Muscle layer of colon (tissue), 2 donors: ENCODE results near the gene CREB3.

Experiments used
- H3K27ac ChIP-seq: one replicate; pipeline ENCODE4 v1.7.0; 2013; ENCODE audit warnings: low read depth, mild to moderate bottlenecking, low read length, moderate library complexity
- H3K27me3 ChIP-seq, 2 donors: one replicate each; pipeline ENCODE4 v1.7.0; 2013; ENCODE audit warnings: low read length in 2 of 2, mild to moderate bottlenecking in 2 of 2; ENCODE audit not compliant: insufficient read depth in 2 of 2, control insufficient read depth in 1 of 2
- H3K36me3 ChIP-seq: one replicate; pipeline ENCODE4 v1.7.0; 2013; ENCODE audit warnings: mild to moderate bottlenecking, low read length; ENCODE audit not compliant: insufficient read depth
- H3K4me1 ChIP-seq: one replicate; pipeline ENCODE4 v1.7.0; 2013; ENCODE audit warnings: mild to moderate bottlenecking, low read length; ENCODE audit not compliant: insufficient read depth
- H3K4me3 ChIP-seq, 2 donors: one replicate each; pipeline ENCODE4 v1.7.0; 2013; ENCODE audit warnings: low read length in 2 of 2, low read depth in 1 of 2, mild to moderate bottlenecking in 1 of 2, moderate library complexity in 1 of 2
- H3K9ac ChIP-seq: one replicate; pipeline ENCODE4 v1.7.0; 2013; ENCODE audit warnings: low read length
- H3K9me3 ChIP-seq: one replicate; pipeline ENCODE4 v1.7.0; 2013; ENCODE audit warnings: mild to moderate bottlenecking, low read length
- donor health status: abdominal sarcoma.
- donor health status: Adenocarcinoma of cecum.

The CREB3 gene

DNA sequence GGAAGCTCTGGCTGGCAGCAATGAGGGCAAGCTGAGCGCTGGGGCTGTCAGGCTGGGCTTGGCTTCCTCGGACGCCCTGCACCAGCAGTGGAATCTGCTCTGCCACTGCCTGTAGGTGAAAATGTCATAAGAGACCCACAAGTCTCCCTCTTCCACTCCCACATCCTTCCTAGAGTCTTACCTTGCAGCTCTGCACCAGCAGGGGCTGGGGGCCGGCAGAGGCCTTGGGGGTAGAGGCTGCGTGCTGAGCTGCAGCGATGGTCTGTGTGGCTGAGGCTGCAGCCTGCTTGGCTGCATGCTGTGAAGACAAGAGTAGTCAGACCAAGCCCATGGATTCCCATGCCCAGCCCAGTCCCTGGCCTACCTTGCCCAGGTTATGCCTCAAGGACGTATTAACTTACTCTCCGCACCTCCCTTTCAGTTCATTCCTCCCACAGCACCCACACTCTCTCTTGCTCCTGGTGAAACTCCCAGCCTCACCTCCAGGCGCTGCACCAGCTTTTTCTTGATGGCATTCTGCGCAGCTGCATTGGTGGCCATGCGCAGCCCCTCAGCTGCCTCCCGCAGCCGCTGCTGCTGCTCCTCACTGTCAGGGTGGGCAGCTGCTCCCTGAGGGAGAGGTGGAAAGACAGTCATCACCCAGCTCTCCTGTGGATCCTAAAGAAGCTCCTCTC is 17.8 kb upstream of the CREB3 start:
- H3K4me3 ChIP-seq: no peak overlapping the region
- H3K4me1 ChIP-seq: no peaks in the 10 kb centered on the region
- H3K9ac ChIP-seq: no peak overlapping the region
- H3K27me3 ChIP-seq: no peaks in the 10 kb centered on the region
- no peak overlapping the region for H3K27ac ChIP-seq
- no peaks in the 10 kb centered on the region for H3K9me3 ChIP-seq
- H3K36me3 ChIP-seq: peaks cover 94% of the 10 kb centered on the region

DNA sequence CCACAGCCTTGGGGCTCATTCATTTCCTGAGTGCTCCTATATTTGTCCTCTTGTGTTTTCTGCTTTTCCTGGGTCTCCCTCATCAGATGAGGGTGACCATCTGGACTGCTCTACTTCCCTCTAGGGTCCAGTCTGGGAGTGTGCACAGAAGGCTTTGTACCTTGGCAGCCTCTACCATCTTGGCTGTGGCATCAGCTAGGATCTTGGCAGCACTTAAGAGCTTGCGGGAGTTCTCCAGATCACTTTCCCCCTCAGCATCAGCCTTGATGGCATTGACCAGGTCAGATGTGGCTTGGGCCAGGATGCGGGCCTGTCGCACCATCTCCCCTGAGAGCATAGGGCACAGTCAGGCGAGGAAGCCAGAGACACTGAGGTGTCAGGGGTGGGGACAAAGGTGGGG is 16.2 kb upstream of the CREB3 start:
- no peaks in the 10 kb centered on the region for H3K27me3 ChIP-seq
- no peak overlapping the region for H3K4me3 ChIP-seq
- peaks cover 99% of the 10 kb centered on the region for H3K36me3 ChIP-seq
- no peaks in the 10 kb centered on the region for H3K4me1 ChIP-seq
- no peaks in the 10 kb centered on the region for H3K9me3 ChIP-seq
- no peak overlapping the region for H3K9ac ChIP-seq
- no peak overlapping the region for H3K27ac ChIP-seq

DNA sequence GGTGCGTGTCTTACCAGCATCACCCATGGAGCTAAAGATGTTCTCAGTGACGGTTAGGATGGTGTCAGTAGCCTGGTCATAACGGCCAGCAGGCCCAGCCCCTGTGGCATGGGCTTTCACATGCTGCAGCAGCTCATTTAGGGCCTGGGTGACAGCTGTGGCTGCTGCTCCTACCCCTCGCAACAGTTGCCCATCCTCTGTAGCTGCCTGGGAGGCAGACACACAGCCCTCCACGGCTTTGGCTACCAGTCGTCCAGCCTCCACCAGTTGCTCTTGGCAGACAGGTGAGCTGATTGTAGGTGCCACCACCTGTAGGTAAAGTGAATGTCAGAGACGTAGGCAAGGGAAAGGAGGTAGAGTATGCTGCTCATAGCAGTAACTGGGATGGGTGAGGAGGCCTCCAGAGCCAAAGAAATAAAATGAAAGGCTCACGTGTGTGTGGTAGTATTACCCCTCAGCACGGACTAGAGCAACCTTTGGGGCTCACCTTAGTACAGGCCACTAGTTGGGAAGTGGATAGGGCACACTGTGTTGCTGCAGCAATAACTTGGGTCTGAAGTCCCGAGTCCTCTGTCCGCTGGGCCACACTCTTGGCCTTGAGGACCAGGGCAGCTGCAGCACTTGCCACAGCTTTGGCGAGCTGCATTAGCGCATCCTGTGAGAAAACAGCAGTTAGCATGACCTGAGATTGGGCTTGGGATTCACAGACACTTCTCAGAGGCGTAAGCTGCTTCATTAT is 15.2 kb upstream of the CREB3 start:
- Histone ChIP-seq H3K9me3 (no peaks in the 10 kb centered on the region), H3K27me3 (no peaks in the 10 kb centered on the region), H3K27ac (no peak overlapping the region), H3K4me1 (no peaks in the 10 kb centered on the region), H3K36me3 (peaks cover 99% of the 10 kb centered on the region), H3K4me3 (no peak overlapping the region), H3K9ac (no peak overlapping the region)

DNA sequence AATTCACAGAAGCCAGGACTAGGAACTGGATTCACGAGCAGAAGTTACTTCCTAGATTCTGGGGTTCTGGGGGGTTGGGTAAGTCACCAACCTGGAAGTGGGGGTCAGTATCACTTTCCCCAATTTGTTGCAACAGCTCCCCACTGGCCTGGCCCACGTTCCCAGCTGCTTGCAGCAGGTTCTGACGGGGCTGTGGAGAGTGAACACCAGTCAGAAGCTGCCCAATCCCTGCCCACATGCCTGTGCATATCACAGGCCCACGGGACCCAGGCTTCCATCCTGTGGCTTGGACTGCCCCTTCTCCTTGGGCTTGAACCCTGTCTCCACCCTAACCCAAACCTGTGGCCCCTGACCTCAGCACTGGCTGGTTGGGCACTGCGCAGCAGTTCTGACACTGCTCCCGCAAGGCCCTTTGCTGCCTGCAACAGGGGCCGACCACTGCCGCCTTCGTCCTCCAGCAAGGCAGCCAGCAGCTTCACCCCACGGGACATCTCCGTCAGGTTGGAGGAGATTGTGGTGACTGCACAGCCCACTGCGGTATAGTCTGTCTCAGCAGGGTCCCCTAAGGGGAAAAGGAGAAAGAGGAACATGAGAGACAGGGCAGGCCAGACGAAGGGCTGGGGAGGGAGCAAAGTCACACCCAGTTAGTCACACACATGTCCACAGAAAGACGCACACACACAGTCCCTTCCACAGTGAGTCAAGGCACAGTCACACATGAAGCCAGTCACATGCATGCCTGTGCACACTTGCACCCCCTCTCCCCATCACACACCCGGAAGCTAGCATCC is 13.6 kb upstream of the CREB3 start:
- no peak overlapping the region for H3K27ac ChIP-seq
- no peak overlapping the region for H3K9ac ChIP-seq
- peaks cover 99% of the 10 kb centered on the region for H3K36me3 ChIP-seq
- H3K4me3 ChIP-seq: no peak overlapping the region
- H3K4me1 ChIP-seq: no peaks in the 10 kb centered on the region
- H3K27me3 ChIP-seq: no peaks in the 10 kb centered on the region
- H3K9me3 ChIP-seq: no peaks in the 10 kb centered on the region

DNA sequence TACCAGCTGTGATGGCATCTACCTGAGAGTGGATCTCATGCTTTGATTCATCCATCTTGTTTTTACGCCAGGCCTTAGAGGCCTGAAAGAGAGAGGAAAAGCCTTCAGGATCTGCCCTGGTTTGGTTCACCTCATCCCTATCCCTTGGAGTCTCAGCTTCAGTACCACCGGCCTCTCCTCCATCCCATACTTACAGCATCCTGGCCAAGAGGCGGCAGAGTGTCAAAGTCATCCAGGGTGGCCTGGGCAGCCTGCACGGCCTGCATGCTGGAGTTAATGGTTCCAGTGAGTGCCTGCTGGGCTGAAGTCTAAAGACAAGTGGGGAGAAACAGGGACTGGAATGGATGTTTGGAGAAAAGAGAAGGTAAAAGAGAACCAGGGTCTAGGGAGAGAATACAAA is 12.9 kb upstream of the CREB3 start:
- peaks cover 99% of the 10 kb centered on the region for H3K36me3 ChIP-seq
- no peak overlapping the region for H3K27ac ChIP-seq
- H3K4me1 ChIP-seq: no peaks in the 10 kb centered on the region
- H3K4me3 ChIP-seq: no peak overlapping the region
- H3K27me3 ChIP-seq: no peaks in the 10 kb centered on the region
- no peaks in the 10 kb centered on the region for H3K9me3 ChIP-seq
- H3K9ac ChIP-seq: no peak overlapping the region

DNA sequence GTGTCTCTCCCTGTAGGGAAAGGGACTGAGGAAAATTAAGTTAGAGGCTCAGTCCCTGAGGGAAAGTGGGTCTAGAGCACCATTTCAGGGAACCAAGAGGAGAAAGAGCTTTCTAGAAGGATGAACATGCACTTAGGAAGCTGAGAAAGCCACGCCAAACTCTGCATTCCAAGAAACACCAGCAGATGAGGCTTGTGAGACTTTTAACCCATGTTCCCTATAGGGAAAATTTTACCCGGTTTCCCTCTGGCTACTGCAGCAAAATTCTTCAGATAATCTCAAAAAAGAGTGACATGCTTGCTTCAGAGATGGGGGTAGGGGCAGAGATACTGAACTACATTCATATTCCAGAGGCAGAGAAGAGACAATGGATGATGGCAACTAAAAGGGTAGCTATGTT is 9.0 kb upstream of the CREB3 start:
- Histone ChIP-seq H3K9me3 (no peaks in the 10 kb centered on the region), H3K4me1 (peaks cover 29% of the 10 kb centered on the region), H3K4me3 (no peak overlapping the region), H3K36me3 (peaks cover 78% of the 10 kb centered on the region), H3K27ac (no peak overlapping the region), H3K27me3 (no peaks in the 10 kb centered on the region), H3K9ac (no peak overlapping the region)

DNA sequence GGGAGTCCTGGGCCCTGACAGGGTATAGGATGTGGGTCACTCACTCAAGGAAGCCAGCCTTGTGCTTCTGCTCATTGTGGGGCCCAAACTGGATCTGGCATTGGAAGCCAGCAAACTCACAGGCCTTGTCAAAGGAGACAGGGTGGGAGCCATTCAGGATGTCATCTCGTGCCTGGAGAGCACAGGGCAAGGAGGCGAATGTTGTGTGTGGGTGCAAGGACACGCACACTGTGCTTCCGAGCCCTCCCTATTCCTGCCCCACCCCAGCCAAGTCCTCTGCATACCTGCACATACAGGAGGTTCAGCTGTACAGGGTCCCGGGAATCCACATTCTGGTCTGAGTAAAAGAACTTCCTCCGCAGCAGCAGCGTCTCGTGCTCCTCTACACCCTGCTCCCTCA is 8.6 kb upstream of the CREB3 start:
- no peaks in the 10 kb centered on the region for H3K27me3 ChIP-seq
- H3K9ac ChIP-seq: no peak overlapping the region
- H3K4me3 ChIP-seq: no peak overlapping the region
- H3K4me1 ChIP-seq: peaks cover 34% of the 10 kb centered on the region
- H3K27ac ChIP-seq: no peak overlapping the region
- peaks cover 73% of the 10 kb centered on the region for H3K36me3 ChIP-seq
- H3K9me3 ChIP-seq: no peaks in the 10 kb centered on the region

DNA sequence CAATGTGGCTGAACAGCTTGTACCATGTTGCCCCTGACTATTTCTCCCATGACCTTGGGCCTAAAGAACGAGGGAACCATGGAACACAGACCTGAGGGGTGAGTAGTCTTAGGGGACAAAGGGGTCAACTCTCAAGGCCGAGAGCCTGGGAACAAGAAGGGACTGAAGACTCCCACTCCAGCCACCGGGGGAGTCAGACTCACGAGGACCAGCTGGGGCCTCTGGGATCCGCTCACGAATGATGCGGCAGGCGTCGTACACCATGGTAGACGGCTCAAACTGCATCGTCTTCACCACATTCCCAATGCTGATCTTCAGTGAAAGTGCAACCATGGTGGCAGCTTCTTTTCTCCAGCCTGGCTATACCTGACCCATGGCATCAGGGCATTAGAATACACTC is 7.1 kb upstream of the CREB3 start:
- H3K4me1 ChIP-seq: peaks cover 48% of the 10 kb centered on the region
- no peak overlapping the region for H3K9ac ChIP-seq
- H3K4me3 ChIP-seq: no peak overlapping the region
- no peaks in the 10 kb centered on the region for H3K27me3 ChIP-seq
- no peak overlapping the region for H3K27ac ChIP-seq
- peaks cover 58% of the 10 kb centered on the region for H3K36me3 ChIP-seq
- H3K9me3 ChIP-seq: no peaks in the 10 kb centered on the region

DNA sequence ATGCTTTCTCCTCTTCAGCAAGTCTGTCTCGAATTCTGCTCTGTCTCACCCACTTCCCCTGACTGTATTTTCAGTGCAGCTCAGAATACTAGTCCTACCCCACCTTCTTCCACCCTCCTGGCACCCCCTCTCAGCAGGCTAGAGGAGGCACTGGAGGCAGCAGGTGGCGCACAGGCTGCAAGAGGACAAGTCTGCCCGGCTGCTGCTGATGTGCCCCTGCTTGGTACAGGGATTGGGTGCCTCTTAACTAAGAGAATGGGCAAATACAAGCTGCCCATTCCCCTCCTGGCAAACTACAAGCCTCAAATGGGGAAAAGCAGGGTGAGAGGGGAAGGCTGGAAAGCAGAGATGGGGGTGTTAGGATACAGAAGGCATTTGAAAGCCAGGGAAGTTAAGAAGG is 5.5 kb upstream of the CREB3 start:
- peaks cover 56% of the 10 kb centered on the region for H3K4me1 ChIP-seq
- no peaks in the 10 kb centered on the region for H3K27me3 ChIP-seq
- H3K36me3 ChIP-seq: peaks cover 42% of the 10 kb centered on the region
- peak overlapping the region; percentile 99 for H3K9ac ChIP-seq
- peak overlapping the region; percentile 95 for H3K27ac ChIP-seq
- H3K9me3 ChIP-seq: no peaks in the 10 kb centered on the region
- H3K4me3 ChIP-seq: peak overlapping the region in 1 of 2 donors; percentile 73

DNA sequence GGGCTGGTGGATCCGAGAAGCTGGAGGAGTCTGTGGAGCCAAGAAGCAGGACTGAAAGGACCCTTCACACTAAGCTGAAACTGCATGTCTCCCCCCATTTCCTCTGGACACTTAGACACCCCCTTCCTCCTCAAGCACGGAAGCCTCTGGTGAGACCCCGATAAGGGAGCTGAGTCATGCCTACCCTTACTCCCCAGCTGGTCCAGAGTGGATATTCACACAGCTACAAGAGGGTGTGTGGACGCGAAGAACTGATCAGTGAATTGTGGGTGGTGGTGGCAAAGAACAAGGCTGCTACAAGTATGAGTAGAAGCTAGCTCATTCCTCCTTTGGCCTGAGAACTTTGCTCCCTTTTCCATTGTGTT is 4.8 kb upstream of the CREB3 start:
- peak overlapping the region; percentile 25 to 73 for H3K4me3 ChIP-seq
- no peaks in the 10 kb centered on the region for H3K27me3 ChIP-seq
- H3K9ac ChIP-seq: peak overlapping the region; percentile 99
- H3K9me3 ChIP-seq: no peaks in the 10 kb centered on the region
- H3K4me1 ChIP-seq: peaks cover 56% of the 10 kb centered on the region
- peak overlapping the region; percentile 95 for H3K27ac ChIP-seq
- peaks cover 35% of the 10 kb centered on the region for H3K36me3 ChIP-seq

DNA sequence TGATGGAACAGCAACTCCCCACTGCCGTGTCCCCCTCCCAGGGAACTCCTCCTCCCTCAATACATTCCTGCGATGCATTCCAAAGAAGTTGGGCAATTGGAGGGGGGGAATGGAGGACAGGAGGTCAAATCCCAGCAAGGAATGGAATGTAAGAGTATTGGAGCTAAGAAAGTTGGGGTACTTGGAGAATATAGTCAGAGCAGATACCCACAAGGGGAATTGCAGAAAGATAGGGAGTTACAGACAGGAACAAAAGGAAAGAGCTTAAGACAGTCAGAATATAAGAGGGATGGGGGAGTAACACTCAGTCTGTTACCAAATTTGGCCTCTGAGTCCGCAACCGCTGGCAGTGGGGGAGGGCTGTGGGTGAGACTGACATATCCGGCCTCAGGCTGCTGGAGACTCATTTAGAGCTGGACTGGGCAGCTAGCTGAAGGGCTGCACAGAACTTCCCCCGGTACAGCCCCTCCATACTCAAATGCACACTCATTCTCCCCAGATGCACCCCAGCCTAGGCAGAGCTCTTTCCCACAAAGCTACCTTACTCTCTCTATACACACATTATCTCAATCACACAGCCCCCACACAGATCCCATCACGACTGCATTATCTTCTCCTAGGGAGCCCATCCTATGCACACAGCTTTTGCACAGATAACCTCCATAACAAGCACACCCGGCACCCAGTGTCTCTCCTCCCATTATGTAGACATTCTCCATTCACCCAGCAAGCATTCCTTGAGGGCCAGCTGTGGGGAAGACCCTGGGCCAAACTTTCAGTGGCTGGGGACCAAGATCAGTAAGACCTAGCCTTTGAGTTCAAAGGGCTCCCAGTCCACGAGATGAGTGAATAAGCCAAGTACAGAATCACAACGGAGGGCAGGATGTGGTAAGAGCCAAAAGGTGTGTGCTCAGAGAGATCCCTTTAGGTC is 4.2 kb upstream of the CREB3 start:
- Histone ChIP-seq H3K27me3 (no peaks in the 10 kb centered on the region), H3K27ac (peak overlapping the region; percentile 95), H3K36me3 (peaks cover 30% of the 10 kb centered on the region), H3K4me1 (peaks cover 61% of the 10 kb centered on the region), H3K9ac (peak overlapping the region; percentile 99), H3K9me3 (no peaks in the 10 kb centered on the region), H3K4me3 (peak overlapping the region; percentile 25 to 73)
